K562 (cell line): ENCODE measurements around the gene THBS2. TPM values are rescaled to one million over a fixed set of nuclear protein-coding genes. Genes with fewer than 3 reads are reported as not detected.

Experiments used
- ATAC-seq: fragments of 200-7000 bp; cut with Tn5 transposase; 3 replicates; pipeline ENCODE4 v1.9.1; 2020; ENCODE audit warnings: moderate library complexity
- BruUV-seq: library from RNA; stranded (reverse); fragments of 400-500 nt; replicated peaks from 2 replicates; lab custom pipeline; 2021; lab: Mats Ljungman, UMichigan
- CTCF ChIA-PET: fragments of 300-600 bp; formaldehyde crosslinking; extraction: SDS; loops from one replicate; lab custom pipeline; 2021; ENCODE audit warnings: low intra/inter-chr PET ratio; lab: Yijun Ruan, JAX
- POLR2A ChIA-PET: fragments of 300-600, 350-650 bp; sonication (Branson Sonifier 250); formaldehyde crosslinking; extraction: SDS; loops from one replicate; lab custom pipeline; 2021; ENCODE audit warnings: antibody characterized with exemption, inconsistent platforms; lab: Yijun Ruan, JAX
- DNase-seq, 4 experiments: peaks; one replicate each; pipeline versions ENCODE4 v3.0.0 to v3.0.0-alpha.2; 2011 to 2018; ENCODE audit warnings: low spot score in 3 of 4, mixed read lengths in 3 of 4; ENCODE audit errors: extremely low read depth in 1 of 4
- FAIRE-seq: peaks from 2 replicates; lab custom pipeline; 2011; peaks lifted over from hg19 to GRCh38; lab: Jason Lieb, UNC
- H2AFZ ChIP-seq: 2 replicates; pipeline ENCODE4 v1.6.0; 2011; ENCODE audit warnings: low read depth, low read length, control low read depth, inconsistent platforms
- H3K27ac ChIP-seq: fragments of 200-600 bp; 3 replicates; pipeline ENCODE4 v1.8.0; 2011; ENCODE audit warnings: low read depth, mild to moderate bottlenecking, control low read depth, inconsistent platforms, low read length, moderate library complexity, mixed read lengths; ENCODE audit errors: extremely low read depth
- H3K27me3 ChIP-seq, 2 experiments: fragments of 300-600 bp in 1 of 2; 2 replicates in 1 of 2; 3 replicates in 1 of 2; pipeline versions ENCODE4 v1.6.0 to v1.8.0; 2011; ENCODE audit warnings: inconsistent platforms in 2 of 2, low read length in 2 of 2, mild to moderate bottlenecking in 1 of 2, mixed read lengths in 1 of 2, moderate library complexity in 1 of 2; ENCODE audit not compliant: control insufficient read depth in 2 of 2, insufficient read depth in 2 of 2
- H3K36me3 ChIP-seq: fragments of 300-600 bp; 3 replicates; pipeline ENCODE4 v1.8.0; 2011; ENCODE audit warnings: mild to moderate bottlenecking, low read length, inconsistent platforms; ENCODE audit not compliant: control insufficient read depth, insufficient read depth
- H3K4me1 ChIP-seq, 2 experiments: fragments of 200-600 bp in 1 of 2; replicated peaks in 1 of 2; 2 replicates in 1 of 2; 3 replicates in 1 of 2; pipeline versions ENCODE4 v1.5.1 to v1.8.0; 2011; ENCODE audit warnings: inconsistent platforms in 2 of 2, low read length in 2 of 2, mild to moderate bottlenecking in 1 of 2, mixed read lengths in 1 of 2, moderate library complexity in 1 of 2; ENCODE audit not compliant: control insufficient read depth in 2 of 2, insufficient read depth in 2 of 2
- H3K4me2 ChIP-seq: 2 replicates; pipeline ENCODE4 v1.6.1; 2011; ENCODE audit warnings: low read length, control low read depth, inconsistent platforms, mixed read lengths; ENCODE audit not compliant: insufficient read depth
- H3K4me3 ChIP-seq: fragments of 200-600 bp; sonication (generic), shearing (Covaris generic); 2 replicates; pipeline ENCODE4 v1.5.1; 2016; ENCODE audit warnings: control low read depth, inconsistent platforms
- H3K79me2 ChIP-seq: fragments of 200-600 bp; 3 replicates; pipeline ENCODE4 v1.8.0; 2011; ENCODE audit warnings: low read length, inconsistent platforms; ENCODE audit not compliant: control insufficient read depth, insufficient read depth
- H3K9ac ChIP-seq, 2 experiments: 2 replicates each; pipeline versions ENCODE4 v1.6.0 to v1.6.1; 2011; ENCODE audit warnings: low read depth in 2 of 2, low read length in 2 of 2, control low read depth in 1 of 2, inconsistent platforms in 1 of 2, mild to moderate bottlenecking in 1 of 2, mixed read lengths in 1 of 2; ENCODE audit not compliant: insufficient read depth in 1 of 2
- H3K9me1 ChIP-seq: one replicate; pipeline ENCODE4 v1.6.0; 2011; ENCODE audit warnings: inconsistent platforms, mild to moderate bottlenecking, low read length, moderate library complexity; ENCODE audit not compliant: control insufficient read depth, insufficient read depth
- H3K9me3 ChIP-seq: replicated peaks from 2 replicates; pipeline ENCODE4 v1.5.1; 2011; ENCODE audit warnings: low read depth, low read length, inconsistent platforms; ENCODE audit not compliant: control insufficient read depth, insufficient read depth
- H4K20me1 ChIP-seq: replicated peaks from 2 replicates; pipeline ENCODE4 v1.6.1; 2011; ENCODE audit warnings: low read length, inconsistent platforms, mixed read lengths; ENCODE audit not compliant: control insufficient read depth, insufficient read depth
- E2F5 ChIP-seq: sonication (generic); formaldehyde crosslinking; IDR thresholded peaks from 2 replicates; pipeline ENCODE4 v1.8.0; 2022; ENCODE audit warnings: mild to moderate bottlenecking, missing genetic modification reagents
- EWSR1 ChIP-seq: fragments of 450-650 bp; IDR thresholded peaks from 2 replicates; pipeline ENCODE4 v1.6.1; 2018; ENCODE audit warnings: borderline replicate concordance, mild to moderate bottlenecking, low read depth, moderate library complexity; ENCODE audit not compliant: partially characterized antibody
- FOXJ3 ChIP-seq: sonication (generic); formaldehyde crosslinking; IDR thresholded peaks from 2 replicates; pipeline ENCODE4 v1.4.0; 2020; ENCODE audit warnings: mild to moderate bottlenecking, missing genetic modification reagents
- MTA3 ChIP-seq: fragments of 450-650 bp; formaldehyde crosslinking; IDR thresholded peaks from 2 replicates; pipeline ENCODE4 v1.6.1; 2017; ENCODE audit warnings: mild to moderate bottlenecking, borderline replicate concordance
- SMARCB1 ChIP-seq: IDR thresholded peaks from 2 replicates; pipeline ENCODE4 v1.6.1; 2011; ENCODE audit warnings: improper control_type of control experiment, low read depth; ENCODE audit not compliant: insufficient read length
- ZNF324 ChIP-seq: fragments of 250-450 bp; sonication (Bioruptor Pico); IDR thresholded peaks from 2 replicates; pipeline ENCODE4 v1.4.0; 2020; ENCODE audit warnings: mild to moderate bottlenecking
- ZNF431 ChIP-seq: sonication (generic); formaldehyde crosslinking; IDR thresholded peaks from 2 replicates; pipeline ENCODE4 v1.8.0; 2022; ENCODE audit warnings: mild to moderate bottlenecking, missing genetic modification reagents
- ZNF507 ChIP-seq: conservative IDR thresholded peaks from 2 replicates; pipeline ENCODE4 v1.6.1; 2017; ENCODE audit warnings: missing genetic modification characterization, missing compliant biosample characterization
- ZSCAN29 ChIP-seq: fragments of 450-650 bp; IDR thresholded peaks from 2 replicates; pipeline ENCODE4 v1.6.1; 2017
- WGBS: fragments of 100-300 bp; shearing (Covaris generic); methylation state at CpG from one replicate; pipeline ENCODE4 v1.1.6; 2016; ENCODE audit warnings: low coverage, mixed read lengths; ENCODE audit not compliant: insufficient coverage; ENCODE audit errors: missing lambda C conversion rate; 5-methylcytosine and 5-hydroxymethylcytosine counted together
- in situ Hi-C: fragments of 300-500 bp; cut with MboI; formaldehyde crosslinking; loops from 4 replicates; pipeline ENCODE4 v1.15.0; 2018; ENCODE audit warnings: inconsistent platforms, mixed read lengths
- intact Hi-C: fragments of 100-400 bp; cut with micrococcal nuclease; formaldehyde crosslinking; loops from 2 replicates; pipeline ENCODE4 v1.14.2; 2022
- polyA plus RNA-seq, 8 experiments: library from polyadenylated mRNA; depleted of rRNA in 4 of 8; stranded (reverse) in 5 of 8; unstranded in 3 of 8; fragments of >200 nt; fragmentation: Nextera tagmentation in 2 of 8; fragmentation: Illumina TruSeq in 1 of 8; extraction: Ambion mirVana in 2 of 8; extraction: Trizol in 1 of 8; gene quantifications; 2 replicates each; pipeline versions ENCODE4 v1.2.1 to v1.2.3, GENCODE V29; 2011 to 2014; ENCODE audit warnings: inconsistent platforms in 1 of 8, missing spikeins in 1 of 8
- total RNA-seq, 7 experiments: library from RNA; depleted of rRNA in 6 of 7; stranded (reverse); fragments of >200 nt in 6 of 7; fragmentation: Illumina TruSeq in 2 of 7; extraction: Trizol in 2 of 7; gene quantifications; 2 replicates each; pipeline versions ENCODE4 v1.2.1 to v1.2.3, GENCODE V29; 2011 to 2021; ENCODE audit warnings: low replicate concordance in 1 of 7

THBS2 gene
- total and polyA plus RNA-seq, 9 of the 15 experiments (the other 6 are each of a cell fraction or from before 2014, with no cell fraction given): 0.03 to 0.11 (median 0.03) TPM; not detected in 6

GRCh38 chr6:169251822-169252504, 1.7 kb downstream of the THBS2 start (continued):
- TF ChIP-seq ZNF507 (no peak), ZNF324 (CRISPR knock-in tag) (no peak), MTA3 (no peak), ZNF431 (CRISPR knock-in tag) (no peak)
- TF ChIP-seq, all 486 proteins: peak for 0

GRCh38 chr6:169251371-169251802, 2.3 kb downstream of the THBS2 start:
- H3K4me3 ChIP-seq: no peak overlapping the region
- H3K27me3 ChIP-seq: peaks cover 46 to 77% of the 10 kb centered on the region in 2 experiments
- H3K4me1 ChIP-seq: peaks cover 0 to 7% of the 10 kb centered on the region in 2 experiments; a peak in 1 of 5 replicates
- no peak overlapping the region for H3K4me2 ChIP-seq
- no peak for DNase-seq
- H3K27ac ChIP-seq: no peak overlapping the region
- no peak overlapping the region for H3K9ac ChIP-seq
- POLR2A ChIA-PET: no interaction called here
- no peaks in the 10 kb centered on the region for H3K9me1 ChIP-seq
- ATAC-seq: no peak
- 0 out of 2 replicates have a peak, but pooled peaks cover 4% of the 10 kb centered on the region for H4K20me1 ChIP-seq
- no TSS peak for BruUV-seq
- TF ChIP-seq FOXJ3 (CRISPR knock-in tag) (no peak), E2F5 (CRISPR knock-in tag) (no peak), ZSCAN29 (no peak), EWSR1 (no peak), SMARCB1 (no peak)
- no peaks in the 10 kb centered on the region for H3K79me2 ChIP-seq
- 0% methylated on average over 6 of the region's 6 CpGs for WGBS
- H3K36me3 ChIP-seq: no peaks in the 10 kb centered on the region
- H3K9me3 ChIP-seq: no peaks in the 10 kb centered on the region
- FAIRE-seq: no peak
- no peak overlapping the region for H2AFZ ChIP-seq
- CTCF ChIA-PET: no interaction called here
- in situ Hi-C loops: no loop called here
- intact Hi-C loops: no loop called here
